GM12878 (cell line): ENCODE measurements around the gene ZNF142. TPM values are rescaled to one million over a fixed set of nuclear protein-coding genes. Genes with fewer than 3 reads are reported as not detected.

Experiments used
- E4F1 ChIP-seq: fragments of 450-650 bp; IDR thresholded peaks from 2 replicates; pipeline ENCODE4 v1.6.1; 2018; ENCODE audit warnings: borderline replicate concordance, mild to moderate bottlenecking; ENCODE audit not compliant: partially characterized antibody
- ELK1 ChIP-seq: IDR thresholded peaks from 2 replicates; pipeline ENCODE4 v1.6.1; 2012; ENCODE audit warnings: low read depth, low read length, improper control_type of control experiment
- RELB ChIP-seq: fragments of 450-650 bp; IDR thresholded peaks from 2 replicates; pipeline ENCODE4 v1.6.1; 2017; ENCODE audit warnings: low read depth, mild to moderate bottlenecking, moderate library complexity
- SRF ChIP-seq, 2 experiments: IDR thresholded peaks; 2 replicates each; pipeline ENCODE4 v1.6.1; 2011; ENCODE audit warnings: low read depth in 2 of 2, low read length in 2 of 2, mild to moderate bottlenecking in 1 of 2, moderate library complexity in 1 of 2
- USF2 ChIP-seq: IDR thresholded peaks from 2 replicates; pipeline ENCODE4 v1.6.1; 2011; ENCODE audit warnings: low read depth, low read length, improper control_type of control experiment, borderline replicate concordance
- polyA plus RNA-seq, 11 experiments: library from polyadenylated mRNA; depleted of rRNA in 4 of 11; unstranded in 6 of 11; stranded (reverse) in 5 of 11; fragments of >200 nt; fragmentation: Nextera tagmentation in 4 of 11; fragmentation: Illumina TruSeq in 1 of 11; extraction: Ambion mirVana in 4 of 11; extraction: Trizol in 1 of 11; gene quantifications; 1 replicate in 1 of 11; 2 replicates in 10 of 11; pipeline versions ENCODE4 v1.2.1 to v1.2.3, GENCODE V29; 2011 to 2016; ENCODE audit warnings: inconsistent platforms in 2 of 11, missing spikeins in 2 of 11, low read depth in 1 of 11
- total RNA-seq, 4 experiments: library from RNA; depleted of rRNA in 3 of 4; stranded (reverse); fragments of >200 nt in 3 of 4; fragmentation: Illumina TruSeq in 1 of 4; extraction: Trizol in 1 of 4; gene quantifications; 2 replicates each; pipeline versions ENCODE4 v1.2.1 to v1.2.3, GENCODE V29; 2013 to 2021

The ZNF142 gene
- total and polyA plus RNA-seq, 10 of the 15 experiments (the other 5 are each of a cell fraction or from before 2014, with no cell fraction given): 1.3 to 40.9 (median 15.0) TPM

GRCh38 chr2:218671097-218671653 lies 11.8 kb upstream of the ZNF142 start (continued):
- TF ChIP-seq E4F1 (no peak), USF2 (no peak), RELB (no peak), ELK1 (no peak), SRF (IDR thresholded peaks at IDR 0.05; ENCODE audit: low read depth in 2 of 2, low read length in 2 of 2) (no peak)
